AG10803 (cell line): ENCODE measurements around the gene MAP3K1.

ENCODE experiments used
- DNase-seq: peaks from one replicate; pipeline ENCODE4 v3.0.0; 2010; ENCODE audit warnings: low read depth
- H3K4me3 ChIP-seq: 2 replicates; pipeline ENCODE4 v1.5.1; 2011; ENCODE audit warnings: mild to moderate bottlenecking, low read length, control low read depth
- TF ChIP-seq, protein P1 (sequence below): conservative IDR thresholded peaks from 2 replicates; pipeline ENCODE4 v1.5.1; 2011; ENCODE audit warnings: mild to moderate bottlenecking, low read length, control low read depth, inconsistent platforms

Gene MAP3K1

DNA sequence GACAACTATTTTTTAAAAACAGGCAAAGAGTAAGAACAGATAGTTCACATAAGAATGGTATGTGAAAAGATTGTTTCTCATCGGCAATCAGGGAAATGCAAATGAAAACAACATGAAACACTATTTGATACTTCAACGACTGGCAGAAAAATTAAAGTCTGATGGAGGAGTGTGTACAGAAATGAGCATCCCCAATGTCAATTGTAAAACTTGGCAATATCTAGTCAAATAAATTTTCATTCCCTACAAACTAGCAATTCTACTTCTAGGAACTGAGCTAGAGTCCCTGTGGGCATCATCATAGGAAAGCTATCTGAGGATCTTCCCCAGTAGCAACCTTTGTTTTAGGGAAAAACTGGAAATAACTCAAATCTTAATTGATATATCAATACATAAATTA, 29.0 kb upstream of the MAP3K1 start:
- H3K4me3 ChIP-seq = no peak overlapping the region
- no peak for DNase-seq
- TF ChIP-seq, protein P1, sequence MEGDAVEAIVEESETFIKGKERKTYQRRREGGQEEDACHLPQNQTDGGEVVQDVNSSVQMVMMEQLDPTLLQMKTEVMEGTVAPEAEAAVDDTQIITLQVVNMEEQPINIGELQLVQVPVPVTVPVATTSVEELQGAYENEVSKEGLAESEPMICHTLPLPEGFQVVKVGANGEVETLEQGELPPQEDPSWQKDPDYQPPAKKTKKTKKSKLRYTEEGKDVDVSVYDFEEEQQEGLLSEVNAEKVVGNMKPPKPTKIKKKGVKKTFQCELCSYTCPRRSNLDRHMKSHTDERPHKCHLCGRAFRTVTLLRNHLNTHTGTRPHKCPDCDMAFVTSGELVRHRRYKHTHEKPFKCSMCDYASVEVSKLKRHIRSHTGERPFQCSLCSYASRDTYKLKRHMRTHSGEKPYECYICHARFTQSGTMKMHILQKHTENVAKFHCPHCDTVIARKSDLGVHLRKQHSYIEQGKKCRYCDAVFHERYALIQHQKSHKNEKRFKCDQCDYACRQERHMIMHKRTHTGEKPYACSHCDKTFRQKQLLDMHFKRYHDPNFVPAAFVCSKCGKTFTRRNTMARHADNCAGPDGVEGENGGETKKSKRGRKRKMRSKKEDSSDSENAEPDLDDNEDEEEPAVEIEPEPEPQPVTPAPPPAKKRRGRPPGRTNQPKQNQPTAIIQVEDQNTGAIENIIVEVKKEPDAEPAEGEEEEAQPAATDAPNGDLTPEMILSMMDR = no peak

GRCh38 chr5:56791396-56791795, 24.0 kb upstream of the MAP3K1 start:
- TF ChIP-seq, protein P1 = no peak
- DNase-seq = no peak
- H3K4me3 ChIP-seq = no peak overlapping the region

GRCh38 chr5:56798521-56798920, 16.8 kb upstream of the MAP3K1 start:
- H3K4me3 ChIP-seq = no peak overlapping the region
- TF ChIP-seq, protein P1 = no peak

GRCh38 chr5:56800186-56800585, 15.2 kb upstream of the MAP3K1 start:
- DNase-seq = no peak

More at GRCh38 chr5:56798521-56798920, 16.8 kb upstream of the MAP3K1 start:
- DNase-seq = no peak

GRCh38 chr5:56801256-56801655, 14.1 kb upstream of the MAP3K1 start:
- TF ChIP-seq, protein P1 = no peak
- no peak for DNase-seq
- no peak overlapping the region for H3K4me3 ChIP-seq

More at GRCh38 chr5:56800186-56800585, 15.2 kb upstream of the MAP3K1 start:
- no peak overlapping the region for H3K4me3 ChIP-seq
- TF ChIP-seq, protein P1 = no peak

- no peak for DNase-seq
- H3K4me3 ChIP-seq = no peak overlapping the region
- TF ChIP-seq, protein P1 = no peak
These were observed 13.1 kb upstream of the MAP3K1 start for GRCh38 chr5:56802205-56802604.

DNA sequence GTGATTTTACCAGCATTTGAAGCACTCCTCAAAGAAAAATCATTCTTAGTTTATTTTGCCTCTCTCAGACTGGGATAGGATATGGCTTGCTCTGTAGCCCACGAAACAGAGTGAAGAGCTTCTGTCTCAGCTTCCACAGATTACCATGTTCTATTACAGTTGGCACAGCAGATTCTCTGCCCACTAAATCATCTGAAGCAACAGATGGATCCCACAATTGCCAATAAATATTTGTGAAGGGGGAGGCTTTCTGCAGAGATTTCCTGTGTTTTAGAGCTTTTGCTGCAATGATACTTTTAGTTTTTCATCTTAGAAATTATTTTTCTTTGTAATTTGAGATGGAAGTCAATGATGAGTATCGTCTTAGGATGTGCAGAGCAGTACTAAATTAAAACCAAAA, 12.3 kb upstream of the MAP3K1 start:
- TF ChIP-seq, protein P1 = no peak
- H3K4me3 ChIP-seq = no peak overlapping the region
- DNase-seq = no peak
